Hepatocyte (in vitro differentiated cells): ENCODE results near the gene PHLPP1. TPM values are rescaled to one million over a fixed set of nuclear protein-coding genes. Genes with fewer than 3 reads are reported as not detected.

Experiments
- DNase-seq: peaks from one replicate; pipeline ENCODE4 v3.0.0-alpha.2; 2016; ENCODE audit warnings: low spot score
- H2AFZ ChIP-seq: fragments of 200-600 bp; sonication (generic); 2 replicates; pipeline ENCODE4 v1.6.0; 2016; ENCODE audit warnings: antibody characterized with exemption, mild to moderate bottlenecking
- H3K27ac ChIP-seq: fragments of 200-600 bp; sonication (generic); 2 replicates; pipeline ENCODE4 v1.5.1; 2016; ENCODE audit warnings: mild to moderate bottlenecking
- H3K27me3 ChIP-seq: fragments of 200-600 bp; sonication (generic); 2 replicates; pipeline ENCODE4 v1.6.1; 2016
- H3K36me3 ChIP-seq: fragments of 200-600 bp; sonication (generic); replicated peaks from 2 replicates; pipeline ENCODE4 v1.5.1; 2016; ENCODE audit warnings: low read depth; ENCODE audit not compliant: insufficient read depth
- H3K4me1 ChIP-seq: fragments of 200-600 bp; sonication (generic); 2 replicates; pipeline ENCODE4 v1.5.1; 2016; ENCODE audit warnings: mild to moderate bottlenecking, moderate library complexity; ENCODE audit not compliant: insufficient read depth
- H3K4me2 ChIP-seq: fragments of 200-600 bp; sonication (generic); 2 replicates; pipeline ENCODE4 v1.6.0; 2016
- H3K4me3 ChIP-seq: fragments of 200-600 bp; sonication (generic); 2 replicates; pipeline ENCODE4 v1.5.1; 2016; ENCODE audit warnings: mild to moderate bottlenecking
- H3K79me2 ChIP-seq: fragments of 200-600 bp; sonication (generic); 2 replicates; pipeline ENCODE4 v1.6.0; 2017; ENCODE audit warnings: mild to moderate bottlenecking
- H3K9me2 ChIP-seq: fragments of 200-600 bp; sonication (generic); replicated peaks from 2 replicates; pipeline ENCODE4 v1.6.0; 2017; ENCODE audit warnings: mild to moderate bottlenecking; ENCODE audit not compliant: insufficient read depth
- H3K9me3 ChIP-seq: fragments of 200-600 bp; sonication (generic); 2 replicates; pipeline ENCODE4 v1.5.1; 2016; ENCODE audit warnings: low read depth, mild to moderate bottlenecking
- H4K20me1 ChIP-seq: fragments of 200-600 bp; sonication (generic); 2 replicates; pipeline ENCODE4 v1.6.0; 2016; ENCODE audit warnings: mild to moderate bottlenecking; ENCODE audit not compliant: insufficient read depth, poor library complexity, severe bottlenecking
- CTCF ChIP-seq: fragments of 200-600 bp; sonication (generic); IDR thresholded peaks from 2 replicates; pipeline ENCODE4 v1.5.1; 2016; ENCODE audit warnings: antibody characterized with exemption, mild to moderate bottlenecking; ENCODE audit not compliant: poor library complexity
- EZH2 ChIP-seq: fragments of 200-600 bp; sonication (generic); IDR thresholded peaks from 2 replicates; pipeline ENCODE4 v1.6.1; 2016; ENCODE audit warnings: antibody characterized with exemption, mild to moderate bottlenecking, borderline replicate concordance
- EZH2phosphoT487 ChIP-seq: fragments of 200-600 bp; sonication (generic); IDR thresholded peaks from one replicate; pipeline ENCODE4 v1.6.1; 2018; ENCODE audit warnings: antibody characterized with exemption, mild to moderate bottlenecking, low read depth, moderate library complexity; ENCODE audit not compliant: unreplicated experiment, severe bottlenecking
- WGBS: methylation state at CpG from one replicate; pipeline ENCODE4 v1.1.6; 2016; ENCODE audit warnings: low lambda C conversion rate; ENCODE audit errors: missing lambda C conversion rate; 5-methylcytosine and 5-hydroxymethylcytosine counted together
- polyA plus RNA-seq: library from polyadenylated mRNA; unstranded; fragments of >200 nt; fragmentation: Nextera tagmentation; extraction: Ambion mirVana; gene quantifications from 2 replicates; pipeline ENCODE4 v1.2.1, GENCODE V29; 2016
- total RNA-seq: library from RNA; depleted of rRNA; stranded (reverse); fragments of >200 nt; gene quantifications from 2 replicates; pipeline ENCODE4 v1.2.3, GENCODE V29; 2014

PHLPP1 gene
- total and polyA plus RNA-seq, 2 experiments from 2014 or later, result 7.3 to 14.3 TPM

- Histone ChIP-seq H3K4me2 (no peak overlapping the region), H3K9me2 (no peaks in the 10 kb centered on the region), H3K79me2 (no peaks in the 10 kb centered on the region), H2AFZ (no peak overlapping the region), H3K4me3 (no peak overlapping the region), H3K36me3 (no peaks in the 10 kb centered on the region), H3K27me3 (no peaks in the 10 kb centered on the region), H4K20me1 (no peaks in the 10 kb centered on the region), H3K4me1 (no peaks in the 10 kb centered on the region), H3K27ac (no peak overlapping the region), H3K9me3 (no peaks in the 10 kb centered on the region)
- TF ChIP-seq CTCF (no peak), EZH2phosphoT487 (no peak), EZH2 (no peak)
- WGBS, result 90% methylated on average over 5 of the region's 5 CpGs
- no peak for DNase-seq
Observed at GRCh38 chr18:62925031-62925688, 209.8 kb downstream of the PHLPP1 start.

- peaks cover 2% of the 10 kb centered on the region for H3K4me1 ChIP-seq
- no peaks in the 10 kb centered on the region for H3K36me3 ChIP-seq
- no peak for DNase-seq
- no peaks in the 10 kb centered on the region for H3K9me2 ChIP-seq
- no peak overlapping the region for H3K4me2 ChIP-seq
- H4K20me1 ChIP-seq, result no peaks in the 10 kb centered on the region
- WGBS, result 61% methylated on average over 1 of the region's 1 CpG
- H3K27me3 ChIP-seq, result no peaks in the 10 kb centered on the region
- no peak for TF ChIP-seq EZH2phosphoT487
- no peak for TF ChIP-seq EZH2
- TF ChIP-seq CTCF, result no peak
- H3K4me3 ChIP-seq, result no peak overlapping the region
- H3K9me3 ChIP-seq, result no peaks in the 10 kb centered on the region
- H2AFZ ChIP-seq, result no peak overlapping the region
- H3K27ac ChIP-seq, result no peak overlapping the region
- no peaks in the 10 kb centered on the region for H3K79me2 ChIP-seq
Observed at GRCh38 chr18:62928326-62928725, 213.0 kb downstream of the PHLPP1 start.

GRCh38 chr18:62933261-62933887 lies 218.0 kb downstream of the PHLPP1 start:
- Histone ChIP-seq H4K20me1 (no peaks in the 10 kb centered on the region), H3K4me3 (no peak overlapping the region), H3K9me2 (no peaks in the 10 kb centered on the region), H3K27ac (no peak overlapping the region), H3K4me1 (peaks cover 4% of the 10 kb centered on the region), H3K36me3 (no peaks in the 10 kb centered on the region), H3K27me3 (no peaks in the 10 kb centered on the region), H3K79me2 (no peaks in the 10 kb centered on the region), H3K9me3 (no peaks in the 10 kb centered on the region), H2AFZ (no peak overlapping the region), H3K4me2 (peak overlapping the region; percentile 7)
- TF ChIP-seq CTCF (no peak), EZH2phosphoT487 (no peak), EZH2 (no peak)
- DNase-seq, result no peak
- WGBS, result 73% methylated on average over 2 of the region's 2 CpGs
